HG02870 (cell line): Measurements from ENCODE around the gene ZIK1.

Experiments
- ATAC-seq: cut with Tn5 transposase; IDR thresholded peaks from one replicate; pipeline ENCODE4 v1.9.1; 2021; ENCODE audit warnings: mild to moderate bottlenecking, moderate library complexity; ENCODE audit not compliant: unreplicated experiment

Gene ZIK1

GRCh38 chr19:57606931-57607330 lies 23.0 kb downstream of the ZIK1 start:
- no peak for ATAC-seq

DNA sequence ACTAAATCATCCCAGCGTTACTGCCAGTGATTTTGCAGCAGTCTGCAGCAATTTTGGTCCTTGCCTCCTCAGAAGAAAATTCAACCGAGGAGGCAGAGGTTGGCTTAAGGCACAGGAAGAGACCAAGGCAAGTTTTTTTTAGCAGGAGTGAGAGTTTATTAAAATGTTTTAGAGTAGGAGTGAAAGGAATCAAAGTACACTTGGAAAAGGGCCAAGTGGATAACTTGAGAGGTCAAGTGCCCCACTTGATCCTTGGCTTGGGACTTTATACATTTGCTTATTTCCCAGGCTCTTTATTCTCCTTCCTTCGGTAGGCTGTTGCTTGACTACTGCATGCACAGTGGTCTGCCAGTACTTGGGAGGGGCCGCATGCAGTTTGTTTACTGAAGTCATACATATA lies 27.2 kb downstream of the ZIK1 start:
- ATAC-seq: no peak

DNA sequence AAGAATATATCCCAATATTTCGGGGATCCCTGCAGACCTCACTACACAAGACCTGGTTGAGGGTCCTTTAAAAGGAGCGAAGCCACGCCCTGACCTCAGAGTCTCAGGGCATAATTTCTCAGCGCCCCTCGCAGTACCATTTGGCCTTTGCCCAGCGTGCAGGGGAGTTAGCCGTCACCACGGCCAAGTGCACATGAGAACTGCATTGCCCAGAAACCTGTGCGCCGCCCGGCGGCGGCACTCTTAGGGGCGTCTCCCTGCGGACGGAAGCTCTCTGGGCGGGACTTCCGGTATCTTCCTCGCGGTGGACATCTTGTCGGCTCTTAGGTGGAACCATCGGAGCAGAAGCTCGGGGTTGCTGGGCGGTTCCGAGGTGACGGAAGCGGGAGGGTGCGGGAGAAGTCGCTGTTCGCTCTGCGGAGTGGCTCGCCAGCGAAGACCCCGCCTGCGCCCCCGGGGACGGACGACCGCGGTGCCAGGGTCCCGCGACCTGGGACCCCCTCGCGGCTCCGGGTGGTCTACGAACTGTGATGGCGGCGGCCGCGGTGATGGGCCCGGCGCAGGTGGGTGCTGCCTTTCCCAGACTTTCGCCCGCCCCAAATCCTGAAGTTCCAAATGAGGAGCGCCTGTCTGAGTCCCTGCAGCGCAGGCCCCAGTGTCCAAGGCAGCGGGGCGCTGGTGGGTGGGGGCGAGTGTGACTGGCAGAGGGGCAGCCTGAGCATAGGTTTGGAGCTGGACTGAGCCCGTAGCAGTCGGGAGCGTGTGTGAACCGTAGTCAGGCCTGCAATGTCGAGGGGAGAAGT lies 30.2 kb downstream of the ZIK1 start, which contains the start of gene ZNF134:
TSS of gene ZNF134 (plus strand) at position 302 of the 803 bp plus-strand sequence. CDS start 5,227 bp downstream, outside the sequence.
- peak; percentile 96 for ATAC-seq

GRCh38 chr19:57615346-57615745 lies 31.4 kb downstream of the ZIK1 start:
- no peak for ATAC-seq

DNA sequence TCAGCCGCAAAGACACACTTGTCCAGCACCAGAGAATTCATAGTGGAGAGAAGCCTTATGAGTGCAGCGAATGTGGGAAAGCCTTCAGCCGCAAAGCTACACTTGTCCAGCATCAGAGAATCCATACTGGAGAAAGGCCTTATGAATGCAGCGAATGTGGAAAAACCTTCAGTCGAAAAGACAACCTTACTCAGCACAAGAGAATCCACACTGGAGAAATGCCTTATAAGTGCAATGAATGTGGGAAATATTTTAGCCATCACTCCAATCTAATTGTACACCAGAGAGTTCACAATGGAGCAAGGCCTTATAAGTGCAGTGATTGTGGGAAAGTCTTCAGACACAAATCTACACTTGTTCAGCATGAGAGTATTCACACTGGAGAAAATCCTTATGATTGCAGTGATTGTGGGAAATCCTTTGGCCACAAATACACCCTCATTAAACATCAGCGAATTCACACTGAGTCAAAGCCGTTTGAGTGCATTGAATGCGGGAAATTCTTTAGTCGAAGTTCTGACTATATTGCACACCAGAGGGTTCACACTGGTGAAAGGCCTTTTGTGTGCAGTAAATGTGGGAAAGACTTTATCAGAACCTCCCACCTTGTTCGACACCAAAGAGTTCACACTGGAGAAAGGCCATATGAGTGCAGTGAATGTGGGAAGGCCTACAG lies 36.9 kb downstream of the ZIK1 start:
- no peak for ATAC-seq

DNA sequence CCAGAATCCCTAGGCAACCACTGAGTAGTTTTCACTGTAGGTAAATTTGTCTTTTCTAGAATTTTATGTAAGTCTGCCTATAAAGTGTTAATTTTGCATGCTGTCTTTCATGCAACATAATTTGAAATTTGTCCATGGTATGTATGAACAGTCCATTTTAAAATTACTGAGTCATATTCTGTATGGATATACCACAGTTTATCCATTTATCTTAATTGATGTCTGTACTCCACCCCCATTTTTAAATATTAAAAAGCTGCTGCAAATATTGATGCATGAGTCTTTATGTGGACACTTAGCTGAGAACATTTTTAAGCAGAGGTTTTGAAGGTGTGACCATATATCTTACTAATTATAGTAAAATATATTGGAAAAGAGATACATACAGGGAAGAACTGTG lies 39.1 kb downstream of the ZIK1 start:
- ATAC-seq: no peak

GRCh38 chr19:57632987-57633831 lies 49.3 kb downstream of the ZIK1 start, which contains the start of gene ZNF211:
Gene ZNF211, plus strand, starts transcription at chr19:57633168. Its CDS starts 179 bp downstream, at chr19:57633347.
- ATAC-seq: peak; percentile 94

DNA sequence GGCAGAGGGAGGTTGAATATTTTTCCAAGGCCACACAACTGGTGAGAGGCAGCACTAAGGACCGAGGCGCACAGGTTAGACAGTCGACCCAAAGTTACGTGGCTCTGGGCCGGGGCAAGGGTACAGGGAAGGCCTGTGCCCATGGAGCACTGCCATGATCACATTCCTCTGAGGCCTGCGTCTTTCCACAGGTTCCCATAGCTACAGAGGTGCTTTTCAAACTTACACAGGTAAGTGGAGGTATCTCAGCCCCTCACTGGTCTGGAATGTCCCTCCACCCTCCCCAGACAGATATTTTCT lies 49.8 kb downstream of the ZIK1 start:
- no peak for ATAC-seq

GRCh38 chr19:57637379-57637778 lies 53.4 kb downstream of the ZIK1 start:
- ATAC-seq: no peak

- ATAC-seq: no peak
Observed at GRCh38 chr19:57641715-57642234, 57.8 kb downstream of the ZIK1 start.

DNA sequence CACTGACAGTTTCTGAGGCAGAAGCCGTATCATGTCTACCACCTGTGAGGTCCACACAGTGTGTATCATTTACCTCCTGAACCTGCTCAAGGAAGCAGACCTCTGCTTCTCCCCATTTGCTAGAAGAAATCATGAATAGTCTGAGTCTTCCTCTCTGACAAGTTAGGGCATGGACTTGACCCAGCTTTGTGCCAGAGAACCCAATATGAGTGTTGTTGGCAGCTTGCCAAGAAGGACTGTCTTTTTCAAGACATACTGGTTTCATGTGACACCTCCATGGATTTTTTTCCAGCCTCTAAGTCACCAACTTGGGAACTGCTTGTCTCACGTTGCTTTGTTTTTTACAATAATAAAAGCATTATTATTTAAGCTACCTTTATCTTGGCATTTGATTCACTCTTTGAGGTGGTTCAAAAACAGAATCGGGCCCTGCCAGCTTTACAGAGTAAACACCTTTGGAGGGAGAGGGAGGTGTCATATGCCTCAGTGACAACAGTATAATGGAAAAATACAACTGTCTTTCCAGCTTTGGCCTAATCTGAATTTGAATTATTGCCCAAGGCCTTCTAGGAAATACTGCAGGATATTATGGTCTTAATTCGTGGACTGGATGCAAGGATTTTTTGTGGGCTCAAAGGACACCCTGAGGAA lies 58.6 kb downstream of the ZIK1 start:
- no peak for ATAC-seq
